HG02623 (cell line): ENCODE data around the gene FAM78A.
"Not testable (repeated sequence)": the region's sequence is repeated elsewhere in the genome, so short reads cannot be mapped to it uniquely, and the experiment has no call there.

Source experiments
- ATAC-seq: cut with Tn5 transposase; IDR thresholded peaks from one replicate; pipeline ENCODE4 v1.9.1; 2021; ENCODE audit warnings: moderate library complexity; ENCODE audit not compliant: unreplicated experiment

Gene FAM78A

DNA sequence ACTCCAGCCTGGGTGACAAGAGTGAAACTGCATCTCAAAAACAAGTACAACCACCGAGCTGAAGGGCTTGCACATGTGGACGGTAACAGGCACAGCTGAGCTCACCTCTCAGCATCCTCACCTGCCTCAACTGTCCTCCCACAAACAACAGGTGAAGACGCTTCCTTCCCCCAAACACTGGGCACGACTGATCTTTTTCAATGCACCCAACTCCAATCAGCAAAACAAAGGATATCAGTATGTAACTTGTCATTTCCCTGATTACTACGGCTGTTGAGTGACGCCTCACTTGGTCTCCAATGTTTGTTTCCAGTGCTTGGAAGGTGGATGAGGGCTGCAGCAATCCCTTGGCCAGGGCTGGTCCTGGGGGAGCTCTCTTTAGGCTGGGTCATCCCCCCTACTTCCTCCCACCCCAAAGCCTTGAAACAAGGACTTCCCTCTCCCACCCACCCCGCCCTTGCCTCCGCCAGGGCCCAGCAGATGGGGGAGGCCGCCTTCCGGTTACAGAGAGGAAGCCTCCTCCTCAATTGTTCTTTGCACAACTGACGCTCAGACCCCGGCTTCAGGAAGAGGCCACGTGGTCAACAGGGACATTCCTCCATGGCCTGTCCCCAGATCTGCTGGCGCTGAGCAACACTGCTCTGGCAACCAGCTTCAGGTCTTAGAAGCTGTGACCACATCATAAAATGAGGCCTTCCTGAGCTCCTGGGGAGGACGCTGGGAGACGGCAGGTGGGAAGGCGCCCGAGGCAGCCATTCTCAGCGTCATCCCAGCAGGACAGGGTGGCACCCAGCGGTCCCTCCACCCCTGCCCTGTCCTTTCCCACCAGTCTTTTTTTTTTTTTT, 5.9 kb downstream of the FAM78A start:
- no peak for ATAC-seq

DNA sequence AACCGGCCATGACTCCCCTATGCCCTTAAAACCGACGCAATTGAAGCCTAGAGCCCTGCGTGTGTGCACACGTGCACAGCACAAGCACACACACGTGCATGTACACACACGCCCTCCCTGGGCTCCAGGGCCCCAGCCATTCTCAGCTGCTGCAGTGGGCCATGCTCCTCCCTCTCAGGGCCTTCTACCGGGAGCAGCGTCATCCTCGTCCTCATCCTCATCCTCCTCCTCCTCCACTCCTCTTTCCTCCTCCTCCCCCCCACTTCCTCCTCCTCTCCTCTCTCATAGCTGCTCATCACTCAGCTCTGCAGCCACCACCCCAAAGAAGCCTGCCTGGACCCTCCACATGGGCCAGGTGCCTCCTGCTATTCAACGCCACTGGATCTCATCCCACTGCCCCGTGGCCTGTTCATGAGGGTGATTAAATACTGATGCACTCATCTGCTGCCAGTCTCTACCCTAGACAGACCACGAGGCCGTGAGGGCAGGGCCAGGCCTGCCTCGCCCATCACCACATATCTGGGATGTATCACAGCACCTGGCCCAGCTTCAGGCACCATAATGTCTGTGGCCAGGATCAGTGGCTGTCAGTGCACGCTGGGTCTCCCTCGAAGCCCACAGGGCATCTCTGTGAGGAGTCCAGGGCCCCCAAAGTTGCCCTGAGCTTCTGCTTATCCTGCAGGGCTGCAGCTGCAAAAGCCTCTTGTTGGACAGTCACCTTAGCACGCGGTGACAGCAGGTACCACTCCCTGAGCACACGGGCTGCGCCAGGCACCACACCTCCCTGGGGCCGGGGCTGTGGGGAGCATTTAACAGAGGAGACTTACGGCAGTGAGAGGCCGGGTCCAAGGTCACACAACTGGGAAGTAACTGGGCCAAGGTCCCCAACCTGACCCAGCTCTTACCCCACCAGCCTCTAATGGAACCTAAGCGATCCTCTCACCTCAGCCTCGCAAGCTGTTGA, 9.8 kb downstream of the FAM78A start:
- no peak for ATAC-seq

GRCh38 chr9:131264231-131264630, 12.1 kb downstream of the FAM78A start:
- ATAC-seq: no peak

- ATAC-seq: no peak
Observed at GRCh38 chr9:131263701-131264100, 12.6 kb downstream of the FAM78A start.

DNA sequence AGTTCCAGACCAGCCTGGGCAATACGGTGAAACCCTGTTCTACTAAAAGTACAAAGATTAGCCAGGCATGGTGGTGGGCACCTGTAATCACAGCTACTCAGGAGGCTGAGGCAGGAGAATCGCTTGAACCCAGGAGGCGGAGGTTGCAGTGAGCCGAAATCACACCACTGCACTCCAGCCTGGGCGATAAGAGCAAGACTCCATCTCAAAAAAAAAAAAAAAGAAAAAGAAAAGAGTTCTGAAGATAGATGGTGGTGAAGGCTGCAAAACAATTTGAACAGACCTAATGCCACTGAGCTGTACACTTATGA, 13.3 kb downstream of the FAM78A start:
- not testable (repeated sequence) for ATAC-seq

GRCh38 chr9:131262327-131263032, 13.8 kb downstream of the FAM78A start:
- ATAC-seq: peak; percentile 52

- ATAC-seq: no peak
Observed at GRCh38 chr9:131260751-131261452, 15.4 kb downstream of the FAM78A start.

DNA sequence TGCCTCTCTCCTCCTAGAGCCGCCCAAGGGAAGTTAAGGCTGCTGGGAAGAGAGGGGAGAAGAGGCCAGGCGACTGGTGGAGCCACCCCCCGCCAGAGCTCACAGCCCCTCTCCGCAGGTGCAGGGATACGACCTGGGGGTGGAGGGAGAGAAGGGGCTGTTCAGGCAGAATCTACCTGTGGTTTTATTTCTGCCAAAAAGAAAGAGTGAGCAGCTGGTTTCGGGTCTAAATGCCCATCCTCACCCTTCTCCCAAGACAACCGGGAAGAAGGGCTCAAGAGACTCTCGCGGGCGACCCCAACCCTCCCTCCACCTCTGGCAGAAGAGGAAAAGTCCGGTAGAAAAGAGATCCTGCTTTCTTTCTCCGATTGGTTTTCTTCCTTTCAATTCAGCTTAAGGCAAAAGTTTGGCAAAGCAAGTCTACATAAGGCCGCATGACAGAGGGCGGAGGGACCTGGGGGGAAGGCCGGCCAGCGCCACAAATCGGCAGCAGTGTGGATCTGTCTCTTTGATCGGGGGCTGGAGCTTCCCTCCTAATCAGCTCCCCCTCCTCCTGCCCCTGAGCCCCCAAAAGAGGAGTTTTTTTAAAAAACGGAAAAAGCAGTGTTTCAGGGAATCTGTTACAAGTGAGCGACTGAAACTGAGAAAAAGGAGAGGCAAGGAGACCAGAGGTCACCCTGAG, 16.3 kb downstream of the FAM78A start:
- ATAC-seq: no peak

- no peak for ATAC-seq
Observed at GRCh38 chr9:131259432-131259898, 16.8 kb downstream of the FAM78A start.

DNA sequence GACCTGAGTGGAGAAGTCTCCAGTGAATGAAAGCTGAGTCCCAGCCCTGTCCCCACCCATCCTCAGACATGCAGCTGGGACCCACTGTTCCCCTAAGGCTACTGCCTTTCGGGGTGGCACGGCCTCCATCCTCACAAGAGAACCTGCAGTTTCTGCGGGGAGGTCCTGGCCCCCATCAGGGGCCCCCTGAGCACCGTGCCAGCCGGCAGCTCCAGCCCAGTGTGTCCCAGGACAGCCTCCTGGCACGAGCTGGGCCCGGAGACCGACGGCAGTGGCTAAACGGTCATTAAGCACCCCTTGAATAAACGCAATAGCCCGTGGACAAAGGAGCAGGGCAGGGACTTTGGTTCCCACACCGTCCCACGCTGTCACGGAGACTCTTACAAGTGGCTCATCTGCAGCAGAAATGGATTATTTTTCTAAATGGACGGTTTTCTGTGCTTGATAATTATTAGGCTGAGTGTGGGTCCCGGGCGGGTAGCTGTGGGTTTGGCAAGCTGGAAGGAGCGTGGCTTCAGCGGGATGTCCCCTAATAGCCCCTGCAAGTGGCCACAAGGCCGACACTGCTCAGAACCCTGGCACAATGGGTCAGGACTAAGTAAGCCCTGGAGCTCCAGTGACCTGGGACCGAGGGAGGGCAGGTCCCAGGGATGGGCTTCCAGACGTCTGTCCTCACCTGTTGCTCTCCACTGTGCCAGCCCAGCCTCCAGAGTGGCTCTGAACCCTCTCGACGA, 17.4 kb downstream of the FAM78A start:
- ATAC-seq: no peak

DNA sequence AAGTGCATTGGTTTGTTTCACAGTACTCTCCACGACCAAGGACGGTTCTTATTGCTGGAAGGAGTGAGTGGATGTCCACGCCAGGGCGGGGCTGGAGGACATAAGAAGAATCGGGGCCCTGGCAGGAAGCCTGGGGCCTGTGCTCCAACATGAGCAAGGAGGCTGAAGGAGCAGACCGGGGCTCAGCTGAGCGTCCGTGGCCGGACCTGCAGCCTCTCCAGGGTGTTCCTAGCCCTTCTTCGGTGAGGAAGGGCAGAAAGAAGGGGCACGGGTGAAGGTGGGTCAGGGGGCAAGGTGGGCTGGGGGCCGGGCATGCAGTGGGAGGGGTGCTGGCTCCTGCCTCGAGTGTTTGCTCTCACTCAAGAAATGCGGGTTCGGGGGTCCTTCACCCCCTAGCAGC, 18.1 kb downstream of the FAM78A start:
- no peak for ATAC-seq

- no peak for ATAC-seq
Observed at GRCh38 chr9:131257266-131258025, 18.9 kb downstream of the FAM78A start.

DNA sequence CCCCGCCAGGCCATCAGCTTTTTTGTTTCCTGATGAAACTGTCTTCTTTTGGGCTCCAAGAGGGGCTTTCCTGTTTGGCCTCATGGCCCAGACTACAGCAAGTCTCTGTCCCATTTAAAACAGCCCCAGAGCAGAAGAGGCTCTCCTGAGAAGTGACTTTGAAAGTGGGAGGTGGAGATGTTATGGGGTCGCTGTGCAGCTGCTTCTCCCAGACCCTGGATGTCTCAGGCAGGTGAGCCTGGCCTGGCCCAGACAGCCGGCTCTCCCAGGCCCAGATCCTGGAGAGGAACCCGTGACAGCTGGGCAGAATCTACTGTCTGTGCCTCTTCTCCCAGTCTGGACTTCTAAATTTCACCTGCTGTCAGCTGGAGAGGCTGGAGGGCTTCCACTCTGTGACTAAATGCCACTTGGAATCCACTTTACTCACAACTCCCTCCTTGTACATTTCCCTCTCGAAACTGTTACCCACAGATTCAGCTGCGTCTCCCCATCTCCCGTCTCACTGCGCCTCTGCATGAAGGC, 20.6 kb downstream of the FAM78A start:
- no peak for ATAC-seq

DNA sequence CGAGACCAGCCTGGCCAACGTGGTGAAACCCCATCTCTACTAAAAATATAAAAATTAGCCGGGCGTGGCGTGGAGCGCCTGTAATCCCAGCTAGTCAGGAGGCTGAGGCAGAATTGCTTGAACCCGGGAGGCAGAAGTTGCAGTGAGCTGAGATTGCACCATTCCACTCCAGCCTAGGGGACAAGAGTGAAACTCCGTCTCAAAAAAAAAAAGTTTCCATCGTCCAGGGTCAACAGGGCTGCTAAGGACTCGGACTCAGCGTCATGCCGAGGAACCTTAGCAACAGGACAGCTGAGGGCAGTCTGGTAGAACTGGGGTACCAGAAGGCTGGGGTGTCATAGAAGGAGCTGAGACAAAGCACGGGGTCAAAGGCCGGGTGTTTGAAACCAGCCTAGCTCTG, 21.7 kb downstream of the FAM78A start:
- no peak for ATAC-seq

- ATAC-seq: no peak
Observed at GRCh38 chr9:131253891-131254491, 22.3 kb downstream of the FAM78A start.

DNA sequence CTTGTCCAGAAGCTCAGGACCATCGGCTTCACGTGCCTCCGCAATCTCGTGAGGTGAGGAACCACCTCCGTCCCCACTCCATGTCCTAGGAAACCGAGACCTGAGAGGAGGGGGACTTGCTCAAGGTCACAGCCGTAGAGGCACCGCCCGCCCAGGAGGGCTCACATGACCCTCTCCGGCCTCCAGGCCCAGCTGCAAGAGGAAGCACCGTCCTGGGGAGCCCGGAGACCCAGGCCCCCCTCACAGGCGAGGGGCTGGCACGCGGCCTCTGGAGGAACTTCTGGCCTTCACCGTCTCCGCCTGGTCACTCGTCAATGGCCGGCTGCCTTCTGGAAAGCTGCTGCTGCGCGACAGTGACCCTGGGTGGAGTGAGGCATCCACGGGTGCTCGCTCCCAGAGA, 24.2 kb downstream of the FAM78A start:
- ATAC-seq: no peak

DNA sequence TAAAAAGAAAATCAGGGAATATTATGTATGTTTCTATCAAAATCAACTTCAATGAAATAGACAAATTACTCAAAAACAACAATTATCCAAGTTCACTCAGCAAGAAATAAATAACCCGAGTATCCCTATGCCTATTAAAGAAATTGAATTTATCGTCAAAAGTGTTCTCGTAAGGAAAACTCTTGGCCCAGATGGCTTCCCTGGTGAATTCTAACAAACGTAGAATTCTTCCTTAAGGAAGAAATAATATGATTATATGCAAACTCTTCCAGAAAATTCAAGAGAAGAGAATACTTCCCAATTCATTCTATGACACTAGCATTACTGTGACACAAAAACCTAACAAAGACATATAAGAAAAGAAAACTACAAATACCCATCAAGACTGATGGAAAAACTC, 29.7 kb downstream of the FAM78A start:
- ATAC-seq: no peak

GRCh38 chr9:131244331-131244730, 32.0 kb downstream of the FAM78A start:
- ATAC-seq: not testable (repeated sequence)
